Nephron progenitor cell (in vitro differentiated cells): ENCODE results near the gene COIL.

Source experiments
- DNase-seq: peaks from one replicate; pipeline ENCODE4 v3.0.0; 2021
- H3K27ac Mint-ChIP-seq: 2 replicates; pipeline ENCODE4 v1.8.0; 2021; ENCODE audit warnings: mild to moderate bottlenecking, moderate library complexity, mixed read lengths
- H3K27me3 Mint-ChIP-seq: 2 replicates; pipeline ENCODE4 v1.8.0; 2021; ENCODE audit warnings: mild to moderate bottlenecking, low read depth, mixed read lengths; ENCODE audit not compliant: poor library complexity
- H3K36me3 Mint-ChIP-seq: 2 replicates; pipeline ENCODE4 v1.8.0; 2021; ENCODE audit warnings: low read depth, mixed read lengths
- H3K4me1 Mint-ChIP-seq: 2 replicates; pipeline ENCODE4 v1.8.0; 2021; ENCODE audit warnings: mixed read lengths
- H3K4me3 Mint-ChIP-seq: 2 replicates; pipeline ENCODE4 v1.8.0; 2021; ENCODE audit warnings: mild to moderate bottlenecking, moderate library complexity, mixed read lengths
- H3K9me3 Mint-ChIP-seq: 2 replicates; pipeline ENCODE4 v1.8.0; 2021; ENCODE audit warnings: mild to moderate bottlenecking, moderate library complexity, mixed read lengths
- CTCF ChIP-seq: fragments of 200-600 bp; sonication (generic); IDR thresholded peaks from 2 replicates; pipeline ENCODE4 v1.5.0; 2021; ENCODE audit warnings: antibody characterized with exemption

COIL gene

GRCh38 chr17:56913000-56913311 is 47.9 kb downstream of the COIL start:
- H3K27me3 Mint-ChIP-seq: peaks cover 39% of the 10 kb centered on the region
- H3K27ac Mint-ChIP-seq: no peak overlapping the region
- TF ChIP-seq CTCF: no peak
- H3K9me3 Mint-ChIP-seq: peaks cover 13% of the 10 kb centered on the region
- H3K36me3 Mint-ChIP-seq: peaks cover 14% of the 10 kb centered on the region
- DNase-seq: no peak
- H3K4me3 Mint-ChIP-seq: peak overlapping the region; percentile 90
- peaks cover 22% of the 10 kb centered on the region for H3K4me1 Mint-ChIP-seq

- no peak for TF ChIP-seq CTCF
- H3K4me3 Mint-ChIP-seq: peak overlapping the region; percentile 90
- H3K9me3 Mint-ChIP-seq: peaks cover 7% of the 10 kb centered on the region
- H3K36me3 Mint-ChIP-seq: peaks cover 15% of the 10 kb centered on the region
- H3K4me1 Mint-ChIP-seq: peaks cover 22% of the 10 kb centered on the region
- no peak overlapping the region for H3K27ac Mint-ChIP-seq
- no peak for DNase-seq
- H3K27me3 Mint-ChIP-seq: peaks cover 39% of the 10 kb centered on the region
Observed at GRCh38 chr17:56912105-56912999, 48.5 kb downstream of the COIL start.

GRCh38 chr17:56910509-56911235 is 50.2 kb downstream of the COIL start:
- Mint-ChIP-seq H3K9me3 (no peaks in the 10 kb centered on the region), H3K36me3 (peaks cover 28% of the 10 kb centered on the region), H3K27ac (no peak overlapping the region), H3K27me3 (peaks cover 33% of the 10 kb centered on the region), H3K4me1 (peaks cover 18% of the 10 kb centered on the region), H3K4me3 (no peak overlapping the region)
- TF ChIP-seq CTCF: no peak
- no peak for DNase-seq

GRCh38 chr17:56909742-56910508 is 50.9 kb downstream of the COIL start:
- no peak for DNase-seq
- H3K4me3 Mint-ChIP-seq: no peak overlapping the region
- H3K9me3 Mint-ChIP-seq: no peaks in the 10 kb centered on the region
- peaks cover 30% of the 10 kb centered on the region for H3K36me3 Mint-ChIP-seq
- H3K27me3 Mint-ChIP-seq: peaks cover 27% of the 10 kb centered on the region
- H3K27ac Mint-ChIP-seq: no peak overlapping the region
- no peak for TF ChIP-seq CTCF
- H3K4me1 Mint-ChIP-seq: peaks cover 12% of the 10 kb centered on the region

GRCh38 chr17:56908001-56908542 is 52.8 kb downstream of the COIL start:
- H3K4me3 Mint-ChIP-seq: no peak overlapping the region
- no peak for TF ChIP-seq CTCF
- H3K27ac Mint-ChIP-seq: no peak overlapping the region
- H3K27me3 Mint-ChIP-seq: peaks cover 19% of the 10 kb centered on the region
- H3K36me3 Mint-ChIP-seq: peaks cover 49% of the 10 kb centered on the region
- no peak for DNase-seq
- peaks cover 5% of the 10 kb centered on the region for H3K4me1 Mint-ChIP-seq
- peaks cover 6% of the 10 kb centered on the region for H3K9me3 Mint-ChIP-seq
